Neural crest cell (in vitro differentiated cells): ENCODE data around the gene ZBTB24. TPM values are rescaled to one million over a fixed set of nuclear protein-coding genes. Genes with fewer than 3 reads are reported as not detected.
A peak's percentile ranks its signal among the peaks of the same experiment; 100 is the strongest.

Experiments
- DNase-seq: peaks from one replicate; pipeline ENCODE4 v3.0.0; 2021; ENCODE audit warnings: low read depth, mixed read lengths, low spot score
- H3K27ac Mint-ChIP-seq: one replicate; pipeline ENCODE4 v1.8.0; 2021; ENCODE audit warnings: mild to moderate bottlenecking, mixed read lengths; ENCODE audit not compliant: unreplicated experiment
- H3K27me3 Mint-ChIP-seq: 2 replicates; pipeline ENCODE4 v1.8.0; 2021; ENCODE audit warnings: low read depth, mild to moderate bottlenecking, mixed read lengths
- H3K36me3 Mint-ChIP-seq: 2 replicates; pipeline ENCODE4 v1.8.0; 2021; ENCODE audit warnings: low read depth, mild to moderate bottlenecking, mixed read lengths
- H3K4me1 Mint-ChIP-seq: 2 replicates; pipeline ENCODE4 v1.8.0; 2021; ENCODE audit warnings: mixed read lengths
- H3K4me3 Mint-ChIP-seq: one replicate; pipeline ENCODE4 v1.8.0; 2021; ENCODE audit warnings: mild to moderate bottlenecking, mixed read lengths
- H3K9me3 Mint-ChIP-seq: 2 replicates; pipeline ENCODE4 v1.8.0; 2021; ENCODE audit warnings: mixed read lengths
- total RNA-seq: library from RNA; stranded (reverse); gene quantifications from 2 replicates; pipeline ENCODE4 v1.2.1, GENCODE V29; 2021
- TF ChIP-seq, protein P1 (sequence below): fragments of 200-600 bp; sonication (generic); conservative IDR thresholded peaks from 2 replicates; pipeline ENCODE4 v1.5.0; 2021; ENCODE audit warnings: antibody characterized with exemption, mild to moderate bottlenecking

ZBTB24 gene
- total RNA-seq, 1 donor from 2014 or later, result 10.5 TPM

DNA sequence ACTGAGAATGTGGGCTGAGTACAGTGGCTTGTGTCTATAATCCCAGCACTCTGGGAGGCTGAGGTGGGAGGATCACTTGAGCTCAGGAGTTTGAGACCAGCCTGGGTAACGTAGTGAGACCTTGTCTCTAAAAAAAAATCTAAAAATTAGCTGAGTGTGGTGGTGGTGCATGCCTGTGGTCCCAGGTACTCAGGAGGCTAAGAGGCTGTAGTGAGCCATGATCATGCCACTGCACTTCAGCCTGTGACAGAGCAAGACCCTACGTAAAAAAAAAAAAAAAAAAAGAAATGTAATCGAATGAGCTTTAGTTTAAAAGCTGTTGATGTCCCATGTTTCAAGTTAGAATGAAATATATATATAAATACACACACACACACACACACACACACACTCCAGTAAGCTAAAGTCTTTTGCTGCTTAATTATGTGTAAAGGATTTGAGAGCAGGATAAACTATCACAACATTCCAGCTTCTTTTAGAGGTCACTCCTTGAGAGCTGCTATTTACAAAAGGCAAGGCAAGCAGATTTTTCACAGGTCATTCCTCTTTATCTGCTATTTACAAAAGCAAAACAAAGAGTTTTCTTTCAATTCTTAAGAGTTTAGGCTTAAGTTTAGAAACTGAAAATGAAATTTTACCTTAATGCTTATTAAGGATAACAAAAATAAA is 22.7 kb downstream of the ZBTB24 start:
- Mint-ChIP-seq H3K27ac (peak overlapping the region; percentile 20), H3K36me3 (peaks cover 15% of the 10 kb centered on the region), H3K9me3 (no peaks in the 10 kb centered on the region), H3K4me3 (no peak overlapping the region), H3K27me3 (peaks cover 2% of the 10 kb centered on the region), H3K4me1 (peaks cover 22% of the 10 kb centered on the region)
- DNase-seq, result no peak
- TF ChIP-seq, protein P1, sequence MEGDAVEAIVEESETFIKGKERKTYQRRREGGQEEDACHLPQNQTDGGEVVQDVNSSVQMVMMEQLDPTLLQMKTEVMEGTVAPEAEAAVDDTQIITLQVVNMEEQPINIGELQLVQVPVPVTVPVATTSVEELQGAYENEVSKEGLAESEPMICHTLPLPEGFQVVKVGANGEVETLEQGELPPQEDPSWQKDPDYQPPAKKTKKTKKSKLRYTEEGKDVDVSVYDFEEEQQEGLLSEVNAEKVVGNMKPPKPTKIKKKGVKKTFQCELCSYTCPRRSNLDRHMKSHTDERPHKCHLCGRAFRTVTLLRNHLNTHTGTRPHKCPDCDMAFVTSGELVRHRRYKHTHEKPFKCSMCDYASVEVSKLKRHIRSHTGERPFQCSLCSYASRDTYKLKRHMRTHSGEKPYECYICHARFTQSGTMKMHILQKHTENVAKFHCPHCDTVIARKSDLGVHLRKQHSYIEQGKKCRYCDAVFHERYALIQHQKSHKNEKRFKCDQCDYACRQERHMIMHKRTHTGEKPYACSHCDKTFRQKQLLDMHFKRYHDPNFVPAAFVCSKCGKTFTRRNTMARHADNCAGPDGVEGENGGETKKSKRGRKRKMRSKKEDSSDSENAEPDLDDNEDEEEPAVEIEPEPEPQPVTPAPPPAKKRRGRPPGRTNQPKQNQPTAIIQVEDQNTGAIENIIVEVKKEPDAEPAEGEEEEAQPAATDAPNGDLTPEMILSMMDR, result no peak

GRCh38 chr6:109458774-109459531 is 24.1 kb downstream of the ZBTB24 start:
- Mint-ChIP-seq H3K4me3 (peak overlapping the region; percentile 14), H3K36me3 (peaks cover 15% of the 10 kb centered on the region), H3K27me3 (peaks cover 2% of the 10 kb centered on the region), H3K9me3 (no peaks in the 10 kb centered on the region), H3K27ac (no peak overlapping the region), H3K4me1 (peaks cover 29% of the 10 kb centered on the region)
- TF ChIP-seq, protein P1, result no peak
- no peak for DNase-seq

GRCh38 chr6:109457562-109457996 is 25.4 kb downstream of the ZBTB24 start:
- peaks cover 31% of the 10 kb centered on the region for H3K4me1 Mint-ChIP-seq
- H3K27me3 Mint-ChIP-seq, result peaks cover 2% of the 10 kb centered on the region
- H3K36me3 Mint-ChIP-seq, result peaks cover 15% of the 10 kb centered on the region
- DNase-seq, result no peak
- TF ChIP-seq, protein P1, result no peak
- no peaks in the 10 kb centered on the region for H3K9me3 Mint-ChIP-seq
- peak overlapping the region; percentile 57 for H3K27ac Mint-ChIP-seq
- peak overlapping the region; percentile 88 for H3K4me3 Mint-ChIP-seq

- peaks cover 2% of the 10 kb centered on the region for H3K27me3 Mint-ChIP-seq
- H3K4me3 Mint-ChIP-seq, result peak overlapping the region; percentile 88
- H3K36me3 Mint-ChIP-seq, result peaks cover 8% of the 10 kb centered on the region
- H3K4me1 Mint-ChIP-seq, result peaks cover 31% of the 10 kb centered on the region
- no peak overlapping the region for H3K27ac Mint-ChIP-seq
- no peak for DNase-seq
- H3K9me3 Mint-ChIP-seq, result no peaks in the 10 kb centered on the region
- TF ChIP-seq, protein P1, result no peak
Observed at GRCh38 chr6:109456710-109457561, 26.1 kb downstream of the ZBTB24 start.

GRCh38 chr6:109456111-109456583 is 26.9 kb downstream of the ZBTB24 start:
- peaks cover 31% of the 10 kb centered on the region for H3K4me1 Mint-ChIP-seq
- H3K27ac Mint-ChIP-seq, result no peak overlapping the region
- no peak for DNase-seq
- peaks cover 2% of the 10 kb centered on the region for H3K27me3 Mint-ChIP-seq
- no peaks in the 10 kb centered on the region for H3K9me3 Mint-ChIP-seq
- H3K4me3 Mint-ChIP-seq, result peak overlapping the region; percentile 88
- H3K36me3 Mint-ChIP-seq, result peaks cover 4% of the 10 kb centered on the region
- TF ChIP-seq, protein P1, result no peak
